Activated naive CD4-positive, alpha-beta T cell treated with anti-CD3 and anti-CD28 coated beads, Interleukin-2, amount 50 U/mL, for 16 hours (primary cell): ENCODE results near the gene ENPEP.
"Not testable (repeated sequence)": the region's sequence is repeated elsewhere in the genome, so short reads cannot be mapped to it uniquely, and the experiment has no call there.

ENCODE experiments used
- DNase-seq: peaks from one replicate; pipeline ENCODE4 v3.0.0-alpha.2; 2020

Gene ENPEP

GRCh38 chr4:110475881-110476818 is at the start of gene ENPEP:
Gene ENPEP (plus strand): TSS chr4:110476155. CDS start chr4:110476415, 260 bp downstream.
- DNase-seq, result no peak

- not testable (repeated sequence) for DNase-seq
Observed at GRCh38 chr4:110431805-110432204, 44.1 kb upstream of the ENPEP start.

GRCh38 chr4:110437292-110437691 is 38.7 kb upstream of the ENPEP start:
- not testable (repeated sequence) for DNase-seq

DNA sequence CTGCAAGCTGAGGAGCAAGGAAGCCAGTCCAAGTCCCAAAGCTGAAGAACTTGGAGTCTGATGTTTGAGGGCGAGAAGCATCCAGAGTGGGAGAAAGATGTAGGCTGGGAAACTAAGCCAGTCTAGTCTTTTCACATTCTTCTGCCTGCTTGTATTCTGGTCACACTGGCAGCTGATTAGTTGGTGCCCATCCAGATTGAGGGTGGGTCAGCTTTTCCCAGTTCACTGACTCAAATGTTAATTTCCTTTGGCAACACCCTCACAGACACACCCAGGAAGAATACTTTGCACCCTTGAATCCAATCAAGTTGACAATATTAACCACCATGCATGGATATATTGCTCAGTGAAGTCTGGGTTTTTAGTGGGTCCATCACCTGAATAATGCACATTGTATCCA is 36.7 kb upstream of the ENPEP start:
- not testable (repeated sequence) for DNase-seq

GRCh38 chr4:110442309-110442708 is 33.6 kb upstream of the ENPEP start:
- no peak for DNase-seq

- no peak for DNase-seq
Observed at GRCh38 chr4:110442788-110443187, 33.2 kb upstream of the ENPEP start.

DNA sequence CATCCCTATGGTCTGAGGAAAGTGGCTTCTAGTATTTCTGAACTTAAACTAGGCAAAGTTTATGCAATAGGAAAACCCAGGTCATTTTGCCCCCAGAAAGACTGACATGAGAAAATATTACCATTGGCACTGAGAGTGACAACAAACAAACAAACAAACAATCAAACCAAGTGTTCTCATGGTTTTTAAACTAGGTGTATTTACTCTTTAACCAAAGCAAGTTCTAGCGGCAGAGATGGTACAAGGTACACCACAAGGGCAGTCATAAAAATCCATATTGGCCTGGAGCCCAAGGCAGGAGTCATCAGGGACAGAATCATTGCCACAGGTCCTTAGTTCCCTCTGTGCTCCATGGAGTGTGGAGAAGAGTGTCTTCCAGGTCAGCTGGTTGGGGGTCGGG is 26.0 kb upstream of the ENPEP start:
- DNase-seq, result no peak

DNA sequence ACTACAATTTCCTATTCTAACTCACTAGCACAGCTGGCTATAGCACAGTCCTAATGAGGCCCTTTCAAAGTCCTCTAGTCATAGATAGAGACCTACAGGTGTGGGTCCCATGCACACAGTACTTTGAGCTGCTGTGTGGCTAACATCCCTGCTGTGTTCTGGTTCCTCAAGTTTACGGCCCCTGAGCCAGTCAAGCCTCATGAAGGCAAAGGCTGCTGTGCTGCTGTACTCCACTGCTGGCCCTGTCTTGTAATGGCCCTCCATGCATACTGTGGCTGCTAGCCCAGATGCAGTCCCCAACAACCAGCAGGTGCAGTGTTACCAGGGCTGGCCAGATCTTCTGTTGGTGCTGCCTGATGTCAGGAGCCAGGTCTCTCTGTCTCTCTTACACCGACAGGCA is 23.4 kb upstream of the ENPEP start:
- DNase-seq, result no peak

DNA sequence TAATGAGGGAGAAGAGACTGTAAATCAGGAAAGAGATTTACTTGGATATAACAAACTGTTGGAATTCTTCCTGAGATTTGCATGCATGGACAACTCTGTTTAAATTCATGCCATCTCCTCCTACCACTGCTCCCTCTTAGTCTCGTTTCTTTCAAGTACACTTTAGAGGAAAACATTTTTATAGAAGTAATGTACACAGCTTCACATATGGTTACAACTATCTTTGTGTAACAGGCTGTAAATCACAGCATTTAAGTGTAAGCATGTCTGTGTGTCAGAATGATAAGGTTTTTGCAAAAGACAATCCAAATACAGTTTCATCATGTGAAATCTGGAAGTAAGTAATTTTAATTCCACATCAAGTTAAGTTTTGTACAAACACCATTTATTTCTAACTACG is 21.5 kb upstream of the ENPEP start:
- DNase-seq, result no peak

DNA sequence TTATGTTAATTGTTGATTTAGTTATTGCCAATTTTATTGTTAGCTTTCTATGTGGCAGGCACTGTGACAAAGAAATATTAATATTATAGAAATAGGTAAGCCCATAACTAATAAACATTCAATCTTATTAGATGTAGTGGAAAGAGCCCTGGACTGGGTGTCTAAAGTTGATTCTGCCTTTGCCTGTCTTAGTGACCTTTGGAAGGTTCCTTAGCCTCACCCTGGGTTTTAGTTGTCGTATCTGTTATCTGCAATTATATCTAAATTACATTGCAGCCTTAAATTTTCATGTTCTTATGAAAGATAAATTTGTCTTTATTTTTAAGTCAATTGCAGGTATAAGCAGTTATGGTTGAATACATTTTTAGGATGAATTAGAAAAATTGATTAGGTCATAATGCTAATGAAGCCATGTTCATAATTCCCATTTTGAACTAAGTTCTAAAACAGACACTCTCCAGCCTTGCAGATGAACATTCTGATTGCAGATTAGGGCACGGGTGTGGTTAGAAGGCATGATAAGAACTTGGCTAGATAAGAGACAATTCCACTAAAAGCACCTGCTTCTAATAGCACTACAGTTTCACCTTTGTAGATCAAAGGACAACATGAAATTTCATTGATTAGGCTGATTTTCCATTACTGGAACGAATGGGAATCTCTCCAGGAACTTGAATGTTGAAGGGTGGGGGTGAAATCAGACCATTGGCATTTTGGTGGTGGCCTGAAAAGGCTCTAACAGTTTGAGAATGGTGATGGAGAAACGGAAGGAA is 17.3 kb upstream of the ENPEP start:
- DNase-seq, result no peak

DNA sequence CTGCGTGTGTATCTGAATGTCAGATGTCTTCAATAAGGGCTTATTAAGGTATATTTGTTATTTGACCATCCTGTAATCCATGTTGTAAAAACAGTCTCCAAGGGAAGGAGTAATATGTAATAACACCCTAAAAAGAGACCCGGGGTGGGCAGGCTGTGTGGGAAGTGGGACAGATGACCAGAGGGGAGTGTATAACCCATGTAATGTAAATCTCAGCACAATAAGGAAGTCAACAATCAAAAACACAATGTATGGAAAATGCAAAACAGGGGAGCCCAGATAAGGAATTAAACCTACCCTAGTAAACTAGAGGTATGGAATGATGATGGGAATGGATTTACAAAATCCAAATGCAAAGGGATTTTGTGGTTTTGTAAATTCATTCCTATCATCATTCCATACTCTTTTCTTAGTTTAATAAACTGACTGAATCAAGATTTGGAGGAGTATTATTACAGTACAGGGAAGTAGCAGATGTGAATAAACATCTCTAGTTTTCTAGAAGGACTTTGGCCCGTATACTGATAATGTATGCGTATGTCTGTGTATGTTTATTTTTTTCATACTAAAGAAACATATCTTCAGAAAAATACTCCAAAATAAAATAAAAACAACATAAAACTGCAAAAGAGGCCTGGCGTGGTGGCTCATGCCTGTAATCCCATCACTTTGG is 15.7 kb upstream of the ENPEP start:
- no peak for DNase-seq

GRCh38 chr4:110467400-110467799 is 8.6 kb upstream of the ENPEP start:
- DNase-seq, result no peak

- DNase-seq, result no peak
Observed at GRCh38 chr4:110472583-110473329, 3.2 kb upstream of the ENPEP start.

- no peak for DNase-seq
Observed at GRCh38 chr4:110474481-110474880, 1.5 kb upstream of the ENPEP start.

DNA sequence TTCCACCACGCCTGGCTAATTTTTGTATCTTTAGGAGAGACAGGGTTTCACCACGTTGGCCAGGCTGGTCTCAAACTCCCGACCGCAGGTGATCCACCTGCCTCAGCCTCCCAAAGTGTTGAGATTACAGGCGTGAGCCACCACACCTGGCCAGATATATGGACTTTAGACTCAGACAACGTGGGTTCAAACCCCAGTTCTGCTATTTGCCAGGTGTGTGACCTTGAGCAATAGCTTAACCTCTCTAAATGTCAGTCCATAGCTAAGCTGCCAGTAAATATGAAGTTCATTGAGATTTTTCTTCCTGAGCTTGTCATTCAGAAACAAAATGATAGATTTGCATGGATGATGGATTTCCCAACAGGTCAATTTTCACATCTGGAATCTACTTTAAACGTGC is 875 bp upstream of the ENPEP start:
- DNase-seq, result not testable (repeated sequence)

GRCh38 chr4:110477836-110478235 is 1.9 kb downstream of the ENPEP start:
- DNase-seq, result no peak

- DNase-seq, result no peak
Observed at GRCh38 chr4:110480031-110480549, 4.1 kb downstream of the ENPEP start.

DNA sequence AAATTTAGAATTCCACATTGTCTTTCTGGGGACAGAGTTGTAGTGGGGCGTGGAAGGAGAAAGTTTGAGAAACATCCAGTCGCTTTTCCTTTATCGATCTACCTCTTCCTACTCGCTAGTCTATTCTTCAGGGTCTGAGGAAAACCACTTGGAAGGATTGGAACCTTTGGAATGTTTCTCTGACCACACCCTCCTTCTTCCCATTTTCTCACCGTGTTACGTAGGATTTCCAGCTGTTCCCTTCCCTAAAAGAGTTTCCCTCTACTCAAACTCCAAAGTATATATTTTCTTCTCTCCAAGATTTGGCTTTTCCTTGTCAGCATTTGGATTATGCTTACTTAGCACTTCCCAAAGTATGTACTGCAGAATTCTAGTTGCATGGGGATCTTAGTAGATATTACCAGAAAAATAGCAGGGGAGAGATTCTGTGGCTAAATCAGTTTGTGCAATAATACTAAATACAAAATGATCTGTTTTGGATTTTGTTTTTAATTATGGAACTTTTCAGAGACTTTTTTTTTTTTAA is 4.9 kb downstream of the ENPEP start:
- DNase-seq, result no peak

DNA sequence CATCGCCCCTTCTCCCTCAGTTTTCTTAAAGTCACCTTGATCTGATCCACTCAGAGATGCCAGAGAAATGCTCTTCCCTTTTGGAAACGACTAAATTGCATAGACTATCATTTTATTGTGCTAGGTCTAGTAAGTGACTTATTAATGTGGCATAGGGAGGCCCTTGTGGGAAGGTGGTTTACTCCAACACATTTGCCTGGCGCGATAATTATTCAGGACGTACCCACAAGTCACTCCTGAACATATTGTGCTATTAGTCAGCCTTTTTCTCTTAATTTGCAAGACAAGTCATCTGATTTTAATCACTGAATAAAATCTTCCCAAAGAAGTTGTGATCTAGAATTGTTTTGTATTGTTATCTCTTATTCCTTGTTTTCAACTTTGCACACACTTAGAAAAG is 7.6 kb downstream of the ENPEP start:
- no peak for DNase-seq

GRCh38 chr4:110484029-110484428 is 8.1 kb downstream of the ENPEP start:
- DNase-seq, result no peak

- DNase-seq, result no peak
Observed at GRCh38 chr4:110484767-110485166, 8.8 kb downstream of the ENPEP start.

DNA sequence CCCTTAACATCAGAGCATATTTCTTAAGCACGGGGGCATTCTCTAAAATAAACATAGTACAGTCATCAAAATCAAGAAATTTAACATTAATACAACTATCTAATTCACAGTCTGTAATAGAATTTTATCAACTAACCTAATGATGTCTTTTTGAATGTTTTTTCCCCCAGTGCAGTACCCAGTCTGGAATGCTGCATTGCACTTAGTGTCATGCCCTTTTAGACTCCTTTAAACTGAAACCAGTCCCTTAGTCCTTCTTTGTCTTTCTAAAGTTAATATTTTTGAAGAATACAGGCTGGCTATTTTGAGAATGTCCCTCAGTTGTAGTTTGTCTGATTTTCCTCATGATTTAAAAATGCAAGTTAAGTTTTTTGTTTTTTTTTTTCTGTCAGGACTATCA is 9.5 kb downstream of the ENPEP start:
- no peak for DNase-seq
